Smooth muscle cell (in vitro differentiated cells): ENCODE measurements around the gene MRC2. TPM values are rescaled to one million over a fixed set of nuclear protein-coding genes. Genes with fewer than 3 reads are reported as not detected.
A peak's percentile ranks its signal among the peaks of the same experiment; 100 is the strongest.

Source experiments
- DNase-seq: peaks from one replicate; lab custom pipeline; 2025; ENCODE audit not compliant: unreplicated experiment; lab: John Stamatoyannopoulos, UW
- H2AFZ ChIP-seq: fragments of 200-600 bp; sonication (generic); 2 replicates; pipeline ENCODE4 v1.6.0; 2016; ENCODE audit warnings: antibody characterized with exemption, low read depth, mild to moderate bottlenecking
- H3F3A ChIP-seq: fragments of 200-600 bp; sonication (generic); 2 replicates; pipeline ENCODE4 v1.6.0; 2017; ENCODE audit warnings: antibody characterized with exemption, low read depth
- H3K27ac ChIP-seq: fragments of 200-600 bp; sonication (generic); 2 replicates; pipeline ENCODE4 v1.5.1; 2016; ENCODE audit warnings: low read depth, mild to moderate bottlenecking
- H3K27me3 ChIP-seq: fragments of 200-600 bp; sonication (generic); 2 replicates; pipeline ENCODE4 v1.6.1; 2016; ENCODE audit warnings: low read depth, mild to moderate bottlenecking
- H3K36me3 ChIP-seq: fragments of 200-600 bp; sonication (generic); 2 replicates; pipeline ENCODE4 v1.5.1; 2016; ENCODE audit warnings: low read depth
- H3K4me1 ChIP-seq: fragments of 200-600 bp; sonication (generic); 2 replicates; pipeline ENCODE4 v1.5.1; 2016; ENCODE audit warnings: low read depth
- H3K4me2 ChIP-seq: fragments of 200-600 bp; sonication (generic); 2 replicates; pipeline ENCODE4 v1.6.0; 2016; ENCODE audit warnings: mild to moderate bottlenecking
- H3K4me3 ChIP-seq: fragments of 200-600 bp; sonication (generic); 2 replicates; pipeline ENCODE4 v1.5.1; 2016; ENCODE audit warnings: mild to moderate bottlenecking
- H3K79me2 ChIP-seq: fragments of 200-600 bp; sonication (generic); 2 replicates; pipeline ENCODE4 v1.6.0; 2016; ENCODE audit warnings: low read depth, mild to moderate bottlenecking
- H3K9ac ChIP-seq: fragments of 200-600 bp; sonication (generic); 2 replicates; pipeline ENCODE4 v1.6.0; 2016; ENCODE audit warnings: low read depth
- H3K9me3 ChIP-seq: fragments of 200-600 bp; sonication (generic); replicated peaks from 2 replicates; pipeline ENCODE4 v1.5.1; 2016; ENCODE audit warnings: low read depth
- H4K20me1 ChIP-seq: fragments of 200-600 bp; sonication (generic); 2 replicates; pipeline ENCODE4 v1.6.0; 2016; ENCODE audit warnings: low read depth
- CTCF ChIP-seq: fragments of 200-600 bp; sonication (generic); IDR thresholded peaks from 2 replicates; pipeline ENCODE4 v1.5.1; 2017; ENCODE audit warnings: borderline replicate concordance, mild to moderate bottlenecking, antibody characterized with exemption; ENCODE audit not compliant: insufficient read depth, poor library complexity, severe bottlenecking
- WGBS: methylation state at CpG from one replicate; pipeline ENCODE4 v1.1.7; 2016; ENCODE audit warnings: low lambda C conversion rate; 5-methylcytosine and 5-hydroxymethylcytosine counted together
- polyA plus RNA-seq: library from polyadenylated mRNA; unstranded; fragments of >200 nt; fragmentation: Nextera tagmentation; extraction: Ambion mirVana; gene quantifications from 2 replicates; pipeline ENCODE4 v1.2.1, GENCODE V29; 2016
- total RNA-seq: library from RNA; depleted of rRNA; stranded (reverse); fragments of >200 nt; gene quantifications from 2 replicates; pipeline ENCODE4 v1.2.3, GENCODE V29; 2014

The MRC2 gene
- total and polyA plus RNA-seq, 2 experiments from 2014 or later: 177 to 489 TPM

DNA sequence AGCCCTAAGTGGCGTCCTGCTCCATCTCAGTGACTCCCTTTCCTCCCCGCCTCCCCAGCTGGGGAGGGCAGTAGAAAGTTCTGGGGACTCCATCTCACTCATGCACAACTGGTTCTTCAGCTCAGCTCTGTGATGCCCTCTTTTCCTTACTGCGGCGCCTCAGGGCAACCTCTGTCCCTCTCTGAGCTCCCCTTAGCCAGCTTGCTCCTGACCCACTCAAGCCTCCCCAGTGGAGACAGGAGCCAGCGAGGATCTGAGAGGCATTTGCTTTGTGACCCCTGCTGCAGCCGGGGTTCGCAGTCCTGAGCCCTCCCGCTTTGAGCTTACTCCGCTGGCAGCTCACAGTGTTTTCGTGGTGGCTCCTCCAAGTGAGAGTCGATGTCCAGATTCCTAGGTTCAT is 6.2 kb upstream of the MRC2 start:
- Histone ChIP-seq H3K36me3 (no peaks in the 10 kb centered on the region), H3K4me3 (no peak overlapping the region), H3K27ac (no peak overlapping the region), H3K79me2 (no peaks in the 10 kb centered on the region), H3F3A (no peaks in the 10 kb centered on the region), H3K9me3 (no peaks in the 10 kb centered on the region), H2AFZ (no peak overlapping the region), H3K9ac (no peak overlapping the region), H3K4me2 (no peak overlapping the region), H3K27me3 (no peaks in the 10 kb centered on the region), H3K4me1 (peaks cover 24% of the 10 kb centered on the region), H4K20me1 (no peaks in the 10 kb centered on the region)
- DNase-seq: no peak
- TF ChIP-seq CTCF: no peak
- WGBS: 96% methylated on average over 11 of the region's 11 CpGs

DNA sequence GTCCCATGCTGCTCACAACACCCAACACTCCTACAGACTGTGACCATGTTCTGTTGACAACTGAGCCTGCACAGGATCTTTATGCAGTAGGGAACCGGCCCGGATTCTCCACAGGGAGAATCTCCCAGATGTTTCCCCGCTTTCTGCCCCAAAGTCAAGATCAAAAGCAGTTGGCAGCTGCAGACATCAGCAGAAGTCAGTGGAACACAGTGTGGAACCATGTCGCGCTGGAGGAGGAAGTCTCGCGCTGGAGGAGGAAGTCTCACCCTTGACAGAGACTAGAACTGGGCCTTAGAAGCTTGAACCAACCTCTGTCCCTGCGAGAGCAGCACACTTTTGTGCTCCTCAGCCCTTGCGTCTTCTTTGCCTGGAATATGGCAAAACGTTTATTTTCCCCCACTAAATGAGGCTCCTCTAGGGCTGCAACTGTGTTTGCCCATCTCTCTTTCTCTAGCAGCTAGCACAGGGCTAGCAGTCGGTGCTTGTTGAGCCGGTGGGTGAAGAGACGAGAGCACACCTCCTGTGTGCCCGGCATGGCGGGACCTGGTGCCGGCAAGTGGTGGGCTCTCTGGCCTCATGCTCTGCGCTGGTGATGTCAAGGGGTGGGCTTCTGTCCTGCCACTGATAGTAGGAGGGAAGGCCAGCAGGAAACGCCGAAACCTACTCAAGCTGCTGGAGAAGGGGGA is 2.1 kb upstream of the MRC2 start:
- H3K27me3 ChIP-seq: no peaks in the 10 kb centered on the region

GRCh38 chr17:62625870-62626200 is 1.6 kb upstream of the MRC2 start:
- H3K27me3 ChIP-seq: no peaks in the 10 kb centered on the region
- no peaks in the 10 kb centered on the region for H3K9me3 ChIP-seq
- H3K9ac ChIP-seq: no peak overlapping the region
- peaks cover 21% of the 10 kb centered on the region for H4K20me1 ChIP-seq
- H3K4me3 ChIP-seq: no peak overlapping the region
- peak overlapping the region; percentile 83 for H3K4me2 ChIP-seq
- peaks cover 4% of the 10 kb centered on the region for H3F3A ChIP-seq
- peaks cover 32% of the 10 kb centered on the region for H3K79me2 ChIP-seq
- no peak overlapping the region for H2AFZ ChIP-seq
- H3K36me3 ChIP-seq: no peaks in the 10 kb centered on the region
- H3K27ac ChIP-seq: peak overlapping the region; percentile 98
- no peak for TF ChIP-seq CTCF
- DNase-seq: no peak
- H3K4me1 ChIP-seq: peaks cover 35% of the 10 kb centered on the region
- 25% methylated on average over 4 of the region's 4 CpGs for WGBS

More for the DNA sequence above, 2.1 kb upstream of the MRC2 start:
- no peak for DNase-seq
- peaks cover 16% of the 10 kb centered on the region for H4K20me1 ChIP-seq
- H3K4me2 ChIP-seq: peak overlapping the region; percentile 83
- H3K36me3 ChIP-seq: no peaks in the 10 kb centered on the region
- H3K4me3 ChIP-seq: no peak overlapping the region
- peaks cover 4% of the 10 kb centered on the region for H3F3A ChIP-seq
- WGBS: 44% methylated on average over 19 of the region's 19 CpGs
- H3K27ac ChIP-seq: peak overlapping the region; percentile 98
- no peak for TF ChIP-seq CTCF
- no peak overlapping the region for H3K9ac ChIP-seq
- H3K4me1 ChIP-seq: peaks cover 35% of the 10 kb centered on the region
- H3K79me2 ChIP-seq: peaks cover 27% of the 10 kb centered on the region
- no peaks in the 10 kb centered on the region for H3K9me3 ChIP-seq
- H2AFZ ChIP-seq: no peak overlapping the region

DNA sequence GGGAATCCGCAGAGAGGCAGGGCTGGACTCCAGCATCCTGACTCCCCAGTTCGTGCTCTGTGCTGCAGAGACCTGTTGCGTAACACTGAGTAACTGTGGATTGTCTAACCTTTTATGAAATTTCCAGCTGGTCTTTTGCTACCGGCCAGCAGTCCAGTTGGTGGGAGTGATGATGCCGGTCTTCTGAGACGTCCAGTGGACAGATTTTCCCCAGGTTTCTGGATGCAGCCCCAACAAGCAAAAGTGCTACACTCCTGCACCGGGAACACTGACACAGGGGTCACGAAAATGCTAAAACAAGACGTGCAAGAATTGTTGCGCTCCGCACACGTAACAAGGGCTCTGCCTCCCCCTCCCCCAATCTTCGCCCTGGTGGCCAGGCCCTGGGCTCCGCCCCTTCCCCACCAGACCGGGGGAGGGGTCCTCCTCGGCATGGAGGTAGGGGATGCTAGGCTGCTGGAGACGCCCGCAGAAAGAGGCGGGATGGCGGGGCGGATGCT is 701 bp upstream of the MRC2 start:
- H3K9ac ChIP-seq: peak overlapping the region; percentile 97
- peaks cover 30% of the 10 kb centered on the region for H4K20me1 ChIP-seq
- no peak for TF ChIP-seq CTCF
- H3K36me3 ChIP-seq: no peaks in the 10 kb centered on the region
- H3K4me3 ChIP-seq: peak overlapping the region; percentile 85
- peaks cover 35% of the 10 kb centered on the region for H3K4me1 ChIP-seq
- H3K27ac ChIP-seq: peak overlapping the region; percentile 98
- H3K79me2 ChIP-seq: peaks cover 42% of the 10 kb centered on the region
- H3K4me2 ChIP-seq: peak overlapping the region; percentile 83
- WGBS: 2% methylated on average over 15 of the region's 21 CpGs
- H3K9me3 ChIP-seq: no peaks in the 10 kb centered on the region
- peaks cover 4% of the 10 kb centered on the region for H3F3A ChIP-seq
- DNase-seq: peak; percentile 80
- H3K27me3 ChIP-seq: no peaks in the 10 kb centered on the region
- H2AFZ ChIP-seq: no peak overlapping the region
